ENCODE measurements around the gene KCNJ16.

- no peak for TF ChIP-seq CTCF (conservative IDR thresholded peaks at IDR 0.05; ENCODE audit: low read depth, low read length)
- TF ChIP-seq EZH2 (IDR thresholded peaks at IDR 0.05; ENCODE audit: borderline replicate concordance, low read depth, low read length, poor library complexity, severe bottlenecking): no peak
Observed at GRCh38 chr17:70080541-70081347, 5.7 kb downstream of the KCNJ16 start.

All from A673 (cell line).